ENCODE data around the gene DDX55. TPM values are rescaled to one million over a fixed set of nuclear protein-coding genes. Genes with fewer than 3 reads are reported as not detected.
A peak's percentile ranks its signal among the peaks of the same experiment; 100 is the strongest.
"Not testable (repeated sequence)": the region's sequence is repeated elsewhere in the genome, so short reads cannot be mapped to it uniquely, and the experiment has no call there.

The DDX55 gene, protein sequence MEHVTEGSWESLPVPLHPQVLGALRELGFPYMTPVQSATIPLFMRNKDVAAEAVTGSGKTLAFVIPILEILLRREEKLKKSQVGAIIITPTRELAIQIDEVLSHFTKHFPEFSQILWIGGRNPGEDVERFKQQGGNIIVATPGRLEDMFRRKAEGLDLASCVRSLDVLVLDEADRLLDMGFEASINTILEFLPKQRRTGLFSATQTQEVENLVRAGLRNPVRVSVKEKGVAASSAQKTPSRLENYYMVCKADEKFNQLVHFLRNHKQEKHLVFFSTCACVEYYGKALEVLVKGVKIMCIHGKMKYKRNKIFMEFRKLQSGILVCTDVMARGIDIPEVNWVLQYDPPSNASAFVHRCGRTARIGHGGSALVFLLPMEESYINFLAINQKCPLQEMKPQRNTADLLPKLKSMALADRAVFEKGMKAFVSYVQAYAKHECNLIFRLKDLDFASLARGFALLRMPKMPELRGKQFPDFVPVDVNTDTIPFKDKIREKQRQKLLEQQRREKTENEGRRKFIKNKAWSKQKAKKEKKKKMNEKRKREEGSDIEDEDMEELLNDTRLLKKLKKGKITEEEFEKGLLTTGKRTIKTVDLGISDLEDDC
- 26.0 and 32.5 TPM in 2 replicates for total RNA-seq (ENCODE audit: low replicate concordance)
- long read RNA-seq, partial matches to known transcripts, result 45 of 100 reads
- long read RNA-seq, other reads (novel, unspliced or antisense), result 51 of 100 reads

DNA sequence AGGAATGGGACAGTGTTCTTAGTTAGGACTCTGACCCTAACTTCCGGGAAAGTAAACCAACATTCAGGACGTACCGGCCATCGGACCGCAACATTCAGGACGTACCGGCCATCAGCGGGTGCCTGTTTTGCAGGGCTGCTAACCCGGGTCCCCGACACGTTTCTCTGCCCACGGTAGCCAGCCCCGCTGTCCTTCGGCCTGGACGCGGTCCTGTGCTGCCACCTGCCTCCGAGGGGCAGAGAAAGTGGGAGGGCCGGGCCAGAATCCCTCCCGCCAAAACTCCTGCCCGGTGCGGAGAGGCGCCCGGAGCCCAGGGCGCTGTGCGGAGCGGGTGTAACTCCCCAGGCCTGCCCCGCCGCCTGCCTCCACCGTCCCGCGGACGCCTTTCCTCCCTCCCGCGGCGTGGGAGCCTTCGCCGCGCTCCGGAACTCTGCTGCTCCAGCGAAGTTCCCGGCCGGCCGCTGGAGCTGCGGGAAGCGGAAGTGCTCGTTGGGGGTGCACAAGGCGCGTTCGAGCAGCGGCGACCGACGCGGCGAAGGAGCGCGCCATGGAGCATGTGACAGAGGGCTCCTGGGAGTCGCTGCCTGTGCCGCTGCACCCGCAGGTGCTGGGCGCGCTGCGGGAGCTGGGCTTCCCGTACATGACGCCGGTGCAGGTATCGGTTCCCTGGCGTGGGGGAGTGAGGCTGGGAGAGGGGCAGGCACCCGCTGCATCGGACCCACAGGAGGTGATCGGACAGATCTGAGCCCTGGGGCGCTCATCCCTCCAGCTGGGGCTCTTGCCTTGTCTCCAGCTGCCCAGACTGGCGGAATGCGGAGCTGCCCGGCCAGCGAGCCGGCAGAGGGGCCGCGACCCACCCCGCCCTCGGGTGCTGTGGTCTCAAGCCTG is at the start of gene DDX55:
TSS of gene DDX55 (plus strand) at position 498 of the 888 bp plus-strand sequence. CDS start at position 548, 50 bp downstream.
- Mint-ChIP-seq H3K27me3 (no peaks in the 10 kb centered on the region), H3K36me3 (peaks cover 10% of the 10 kb centered on the region), H3K4me1 (ENCODE audit: unreplicated experiment) (peaks cover 16% of the 10 kb centered on the region), H3K27ac (peak within 1 kb of the TSS; percentile 87), H3K9me3 (no peaks in the 10 kb centered on the region), H3K4me3 (peak within 1 kb of the TSS; percentile 89)
- peak; percentile 87 for DNase-seq (ENCODE audit: extremely low spot score, unreplicated experiment)
- TF ChIP-seq, protein P1, sequence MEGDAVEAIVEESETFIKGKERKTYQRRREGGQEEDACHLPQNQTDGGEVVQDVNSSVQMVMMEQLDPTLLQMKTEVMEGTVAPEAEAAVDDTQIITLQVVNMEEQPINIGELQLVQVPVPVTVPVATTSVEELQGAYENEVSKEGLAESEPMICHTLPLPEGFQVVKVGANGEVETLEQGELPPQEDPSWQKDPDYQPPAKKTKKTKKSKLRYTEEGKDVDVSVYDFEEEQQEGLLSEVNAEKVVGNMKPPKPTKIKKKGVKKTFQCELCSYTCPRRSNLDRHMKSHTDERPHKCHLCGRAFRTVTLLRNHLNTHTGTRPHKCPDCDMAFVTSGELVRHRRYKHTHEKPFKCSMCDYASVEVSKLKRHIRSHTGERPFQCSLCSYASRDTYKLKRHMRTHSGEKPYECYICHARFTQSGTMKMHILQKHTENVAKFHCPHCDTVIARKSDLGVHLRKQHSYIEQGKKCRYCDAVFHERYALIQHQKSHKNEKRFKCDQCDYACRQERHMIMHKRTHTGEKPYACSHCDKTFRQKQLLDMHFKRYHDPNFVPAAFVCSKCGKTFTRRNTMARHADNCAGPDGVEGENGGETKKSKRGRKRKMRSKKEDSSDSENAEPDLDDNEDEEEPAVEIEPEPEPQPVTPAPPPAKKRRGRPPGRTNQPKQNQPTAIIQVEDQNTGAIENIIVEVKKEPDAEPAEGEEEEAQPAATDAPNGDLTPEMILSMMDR (conservative IDR thresholded peaks at IDR 0.05), result peak; percentile 66

DNA sequence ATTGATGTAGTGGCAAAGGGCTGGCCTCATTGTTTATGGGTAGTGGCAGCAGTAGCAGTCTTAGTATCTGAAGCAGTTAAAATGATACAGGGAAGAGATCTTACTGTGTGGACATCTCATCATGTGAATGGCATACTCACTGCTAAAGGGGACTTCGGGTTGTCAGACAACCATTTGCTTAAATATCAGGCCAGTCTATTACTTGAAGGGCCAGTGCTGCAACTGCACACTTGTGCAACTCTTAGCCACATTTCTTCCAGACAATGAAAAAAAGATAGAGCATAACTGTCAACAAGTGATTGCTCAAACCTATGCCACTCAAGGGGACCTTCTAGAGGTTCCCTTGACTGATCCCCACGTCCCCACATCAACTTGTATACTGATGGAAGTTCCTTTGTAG is 47.8 kb upstream of the DDX55 start:
- not testable (repeated sequence) for H3K9me3 Mint-ChIP-seq; H3K36me3 Mint-ChIP-seq; DNase-seq (ENCODE audit: extremely low spot score, unreplicated experiment); H3K4me1 Mint-ChIP-seq (ENCODE audit: unreplicated experiment); H3K27ac Mint-ChIP-seq; H3K4me3 Mint-ChIP-seq
- H3K27me3 Mint-ChIP-seq, result peaks cover 19% of the 10 kb centered on the region

DNA sequence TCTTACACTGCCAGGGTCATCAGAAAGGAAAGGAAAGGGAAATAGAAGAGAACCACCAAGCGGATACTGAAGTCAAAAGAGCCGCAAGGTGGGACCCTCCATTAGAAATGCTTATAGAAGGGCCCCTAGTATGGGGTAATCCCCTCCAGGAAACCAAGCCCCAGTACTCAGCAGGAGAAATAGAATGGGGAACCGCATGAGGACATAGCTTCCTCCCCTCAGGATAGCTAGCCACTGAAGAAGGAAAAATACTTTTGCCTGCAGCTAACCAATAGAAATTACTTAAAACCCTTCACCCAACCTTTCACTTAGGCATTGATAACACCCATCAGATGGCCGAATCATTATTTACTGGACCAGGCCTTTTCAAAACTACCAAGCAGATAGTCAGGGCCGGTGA is 47.1 kb upstream of the DDX55 start:
- H3K4me3 Mint-ChIP-seq; H3K27ac Mint-ChIP-seq; H3K4me1 Mint-ChIP-seq (ENCODE audit: unreplicated experiment); H3K9me3 Mint-ChIP-seq; DNase-seq (ENCODE audit: extremely low spot score, unreplicated experiment); H3K36me3 Mint-ChIP-seq: not testable (repeated sequence)
- peaks cover 14% of the 10 kb centered on the region for H3K27me3 Mint-ChIP-seq

DNA sequence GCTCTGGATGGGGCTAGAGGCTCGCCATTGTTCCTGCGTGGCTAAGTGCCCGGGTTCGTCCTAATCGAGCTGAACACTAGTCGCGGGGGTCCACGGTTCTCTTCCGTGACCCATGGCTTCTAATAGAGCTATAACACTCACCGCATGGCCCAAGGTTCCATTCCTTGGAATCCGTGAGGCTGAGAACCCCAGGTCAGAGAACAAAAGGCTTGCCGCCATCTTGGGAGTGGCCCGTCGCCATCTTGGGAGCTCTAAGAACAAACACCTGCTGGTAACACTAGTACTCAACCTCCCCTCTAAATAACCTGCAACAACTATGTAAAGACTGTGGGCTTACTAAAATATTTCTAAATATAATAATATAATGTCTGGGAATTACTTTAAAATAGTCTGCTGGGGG is 43.4 kb upstream of the DDX55 start:
- not testable (repeated sequence) for H3K27me3 Mint-ChIP-seq; H3K9me3 Mint-ChIP-seq; H3K27ac Mint-ChIP-seq; H3K4me1 Mint-ChIP-seq (ENCODE audit: unreplicated experiment); H3K36me3 Mint-ChIP-seq; H3K4me3 Mint-ChIP-seq; DNase-seq (ENCODE audit: extremely low spot score, unreplicated experiment)

DNA sequence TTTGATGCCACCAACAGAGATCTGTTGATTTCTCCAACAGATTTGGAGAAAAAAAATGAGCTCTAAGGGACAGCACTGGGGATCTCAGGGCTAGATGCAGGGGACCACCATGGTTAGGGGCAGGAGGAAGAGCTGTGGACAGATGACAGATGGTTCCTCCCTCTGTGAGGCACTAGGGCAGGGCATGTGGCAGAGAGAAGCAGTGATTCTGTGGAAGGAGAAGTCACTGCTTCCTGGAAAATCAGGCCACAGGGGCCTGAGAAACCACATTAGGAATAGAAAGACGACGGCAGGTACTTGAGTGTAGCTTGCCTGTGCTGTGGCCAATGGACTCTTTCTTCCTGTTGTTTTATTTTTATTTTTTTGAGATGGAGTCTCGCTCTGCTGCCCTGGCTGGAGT is 42.4 kb upstream of the DDX55 start:
- H3K9me3 Mint-ChIP-seq, result no peaks in the 10 kb centered on the region
- H3K27ac Mint-ChIP-seq, result no peak overlapping the region
- TF ChIP-seq, protein P1 (conservative IDR thresholded peaks at IDR 0.05), result no peak
- H3K36me3 Mint-ChIP-seq, result no peaks in the 10 kb centered on the region
- no peak overlapping the region for H3K4me3 Mint-ChIP-seq
- H3K27me3 Mint-ChIP-seq, result peaks cover 7% of the 10 kb centered on the region
- no peak for DNase-seq (ENCODE audit: extremely low spot score, unreplicated experiment)
- no peaks in the 10 kb centered on the region for H3K4me1 Mint-ChIP-seq (ENCODE audit: unreplicated experiment)

DNA sequence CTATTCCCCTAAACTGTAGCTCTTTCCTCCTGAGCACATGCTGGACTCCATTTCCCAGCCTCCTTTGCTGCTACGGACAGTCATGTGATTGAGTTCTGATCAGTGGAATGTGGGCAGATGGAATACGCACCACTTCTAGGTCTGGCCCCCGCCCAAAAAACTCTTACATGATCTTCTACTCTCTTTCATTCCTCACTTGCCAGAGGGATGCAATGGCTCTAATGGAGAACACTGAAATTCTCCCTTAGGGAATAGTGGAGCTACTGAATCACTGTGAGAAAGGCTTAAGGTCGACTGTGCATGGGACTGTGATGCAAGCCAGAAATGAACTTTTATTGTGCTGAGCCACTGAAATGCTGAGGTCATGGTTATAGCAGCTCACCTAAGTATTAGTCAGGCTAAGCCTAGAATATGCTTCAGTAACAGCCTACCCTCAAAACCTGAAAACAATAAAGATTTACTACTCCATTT is 30.5 kb upstream of the DDX55 start:
- DNase-seq (ENCODE audit: extremely low spot score, unreplicated experiment), result no peak
- H3K27me3 Mint-ChIP-seq, result no peaks in the 10 kb centered on the region
- peaks cover 9% of the 10 kb centered on the region for H3K4me1 Mint-ChIP-seq (ENCODE audit: unreplicated experiment)
- no peaks in the 10 kb centered on the region for H3K9me3 Mint-ChIP-seq
- TF ChIP-seq, protein P1 (conservative IDR thresholded peaks at IDR 0.05), result no peak
- peak overlapping the region; percentile 77 for H3K27ac Mint-ChIP-seq
- peak overlapping the region; percentile 24 for H3K4me3 Mint-ChIP-seq
- H3K36me3 Mint-ChIP-seq, result peaks cover under 1% of the 10 kb centered on the region
